Ramos (cell line): ENCODE measurements around the gene FHAD1.

Experiments used
- in situ Hi-C: fragments of 300-500 bp; cut with MboI; formaldehyde crosslinking; loops from one replicate; pipeline ENCODE4 v1.14.3; 2022; ENCODE audit warnings: low sequenced_read_pairs; ENCODE audit not compliant: unreplicated experiment

The FHAD1 gene

GRCh38 chr1:15245593-15246360, 1.2 kb upstream of the FHAD1 start:
- in situ Hi-C loops, result no loop called here

- in situ Hi-C loops, result no loop called here
These were observed 1.2 kb downstream of the FHAD1 start for GRCh38 chr1:15248216-15248615.

GRCh38 chr1:15249081-15249480, 2.1 kb downstream of the FHAD1 start:
- in situ Hi-C loops, result no loop called here

- in situ Hi-C loops, result no loop called here
These were observed 5.1 kb downstream of the FHAD1 start for GRCh38 chr1:15251857-15252835.

- in situ Hi-C loops, result no loop called here
These were observed 7.5 kb downstream of the FHAD1 start for GRCh38 chr1:15254559-15254958.

GRCh38 chr1:15255582-15256149, 8.6 kb downstream of the FHAD1 start:
- in situ Hi-C loops, result no loop called here

GRCh38 chr1:15256584-15256983, 9.6 kb downstream of the FHAD1 start:
- in situ Hi-C loops, result no loop called here

- in situ Hi-C loops, result no loop called here
These were observed 10.3 kb downstream of the FHAD1 start for GRCh38 chr1:15257309-15257708.

GRCh38 chr1:15258833-15259621, 12.0 kb downstream of the FHAD1 start:
- in situ Hi-C loops, result no loop called here

GRCh38 chr1:15259622-15260007, 12.6 kb downstream of the FHAD1 start:
- in situ Hi-C loops, result no loop called here

GRCh38 chr1:15260418-15261154, 13.6 kb downstream of the FHAD1 start:
- in situ Hi-C loops, result no loop called here

GRCh38 chr1:15261155-15262002, 14.4 kb downstream of the FHAD1 start:
- in situ Hi-C loops, result no loop called here

- in situ Hi-C loops, result no loop called here
These were observed 15.0 kb downstream of the FHAD1 start for GRCh38 chr1:15262003-15262377.

GRCh38 chr1:15262706-15263105, 15.7 kb downstream of the FHAD1 start:
- in situ Hi-C loops, result no loop called here

- in situ Hi-C loops, result no loop called here
These were observed 17.7 kb downstream of the FHAD1 start for GRCh38 chr1:15264769-15265168.

GRCh38 chr1:15271196-15271595, 24.2 kb downstream of the FHAD1 start:
- in situ Hi-C loops, result no loop called here

- in situ Hi-C loops, result no loop called here
These were observed 25.2 kb downstream of the FHAD1 start for GRCh38 chr1:15272009-15272781.

- in situ Hi-C loops, result no loop called here
These were observed 25.7 kb downstream of the FHAD1 start for GRCh38 chr1:15272782-15273127.
